SK-N-SH treated with all-trans-retinoic acid at 6 μM for 48 hours (cell line): ENCODE data around the gene RILPL1.

Experiments
- ATAC-seq: fragments of 200-7000 bp; cut with Tn5 transposase; 3 replicates; pipeline ENCODE4 v1.9.1; 2020; ENCODE audit warnings: mild to moderate bottlenecking, moderate library complexity
- ARNTL ChIP-seq: fragments of 450-650 bp; formaldehyde crosslinking; IDR thresholded peaks from 2 replicates; pipeline ENCODE4 v1.5.0; 2020; ENCODE audit warnings: low read depth, mild to moderate bottlenecking, moderate library complexity, borderline replicate concordance
- BACH2 ChIP-seq: fragments of 250-450 bp; sonication (Bioruptor Pico); IDR thresholded peaks from 2 replicates; pipeline ENCODE4 v1.9.0; 2021; ENCODE audit warnings: mild to moderate bottlenecking, borderline replicate concordance
- PPARA ChIP-seq: fragments of 250-450 bp; sonication (Bioruptor Pico); IDR thresholded peaks from 2 replicates; pipeline ENCODE4 v1.5.0; 2020; ENCODE audit warnings: mild to moderate bottlenecking, borderline replicate concordance
- ZFP30 ChIP-seq: fragments of 450-650 bp; formaldehyde crosslinking; IDR thresholded peaks from 2 replicates; pipeline ENCODE4 v1.5.0; 2022; ENCODE audit warnings: mild to moderate bottlenecking, moderate library complexity

RILPL1 gene

GRCh38 chr12:123421314-123421713, 112.2 kb downstream of the RILPL1 start:
- no peak for TF ChIP-seq BACH2 (CRISPR knock-in tag)
- TF ChIP-seq PPARA (CRISPR knock-in tag) = no peak
- no peak for TF ChIP-seq ARNTL (CRISPR knock-in tag)
- TF ChIP-seq ZFP30 = no peak
- no peak for ATAC-seq
